HG02884 (cell line): Measurements from ENCODE around the gene SAMD4A.
"Not testable (repeated sequence)": the region's sequence is repeated elsewhere in the genome, so short reads cannot be mapped to it uniquely, and the experiment has no call there.

Experiments used
- ATAC-seq: cut with Tn5 transposase; IDR thresholded peaks from one replicate; pipeline ENCODE4 v1.9.1; 2021; ENCODE audit warnings: mild to moderate bottlenecking, moderate library complexity; ENCODE audit not compliant: unreplicated experiment

SAMD4A gene

DNA sequence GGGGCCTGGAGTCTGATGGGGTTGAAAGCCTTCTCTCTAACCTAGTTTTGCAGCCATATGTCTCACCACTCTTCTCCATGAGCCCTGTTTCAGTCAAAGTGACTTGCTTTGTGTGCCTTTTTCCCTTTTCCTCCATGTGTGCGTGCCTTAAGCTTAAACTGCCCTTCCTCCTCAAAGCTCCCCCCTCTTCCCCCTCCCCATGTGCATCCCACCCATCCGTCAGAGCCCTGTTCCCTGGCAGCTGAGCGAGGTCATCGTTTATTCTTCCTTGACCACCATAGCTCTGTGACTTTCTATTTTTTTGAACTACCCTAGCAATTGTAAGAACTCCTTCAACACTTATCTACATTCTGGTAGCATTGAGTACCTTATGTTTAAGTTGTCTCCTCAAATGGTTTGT is 24.9 kb downstream of the SAMD4A start:
- no peak for ATAC-seq

DNA sequence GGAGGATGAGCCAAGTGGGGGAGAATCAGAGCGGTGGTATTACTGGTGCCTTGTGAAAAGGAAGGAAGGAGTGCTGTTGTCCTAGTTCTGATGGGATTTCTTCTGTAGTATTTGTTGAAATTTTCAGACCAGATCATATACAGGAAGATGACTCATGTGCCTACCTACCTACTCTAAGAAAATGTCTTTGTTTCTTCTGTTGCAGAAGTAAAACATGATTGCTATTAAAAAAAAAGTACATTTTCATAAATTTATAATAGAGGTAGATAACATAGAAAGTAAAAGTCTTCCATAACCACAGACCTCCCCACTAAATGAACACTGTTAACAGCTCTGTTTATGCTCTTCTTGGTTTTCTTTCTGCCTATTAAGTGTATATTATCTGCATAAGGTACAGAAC is 26.9 kb downstream of the SAMD4A start:
- no peak for ATAC-seq

DNA sequence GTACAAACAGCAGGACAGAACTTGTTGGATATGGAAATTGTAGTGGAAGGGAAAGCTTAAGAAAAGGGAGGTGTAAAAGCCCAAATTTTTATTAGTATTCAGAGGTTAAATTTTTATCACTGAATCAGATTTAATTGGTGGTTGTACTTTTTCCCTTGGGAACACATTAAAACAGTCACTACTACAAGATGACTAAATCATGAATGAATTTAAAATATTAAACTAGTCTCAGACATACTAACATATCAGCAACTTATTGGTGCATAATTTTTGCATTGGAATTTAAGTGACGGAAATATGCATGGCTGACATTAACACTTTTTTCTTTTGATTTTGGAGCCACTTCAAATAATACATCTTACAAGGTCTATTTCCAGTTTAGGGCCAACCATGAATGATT is 27.6 kb downstream of the SAMD4A start:
- no peak for ATAC-seq

DNA sequence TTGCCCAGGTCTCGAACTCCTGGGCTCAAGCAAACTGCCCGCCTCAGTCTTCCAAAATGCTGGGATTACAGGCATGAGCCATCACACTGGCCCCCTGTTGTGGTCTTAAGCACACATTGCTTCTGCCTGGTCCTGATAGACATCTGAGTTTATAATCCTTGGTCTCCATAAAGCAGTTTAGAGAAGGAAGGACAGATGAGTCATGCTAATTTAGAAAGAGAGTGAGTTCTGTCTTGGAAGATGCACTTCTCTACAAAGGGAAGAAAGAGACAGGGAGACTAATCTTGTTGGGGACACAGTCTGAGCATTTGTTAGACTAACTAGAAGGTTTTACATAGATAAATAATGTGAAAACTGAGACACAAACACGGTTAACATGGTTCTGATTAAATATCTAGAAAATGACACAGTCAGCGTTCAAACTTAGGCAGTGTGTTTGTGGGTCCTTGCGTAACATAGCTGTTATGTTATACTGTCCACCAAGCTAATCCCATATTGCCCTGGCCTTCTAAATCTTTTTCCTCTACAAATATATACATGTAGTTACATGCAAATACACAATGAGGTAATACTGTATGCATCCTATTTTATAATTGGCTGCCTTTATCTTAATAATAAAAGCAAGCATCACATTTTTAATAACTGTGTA is 31.0 kb downstream of the SAMD4A start:
- no peak for ATAC-seq

DNA sequence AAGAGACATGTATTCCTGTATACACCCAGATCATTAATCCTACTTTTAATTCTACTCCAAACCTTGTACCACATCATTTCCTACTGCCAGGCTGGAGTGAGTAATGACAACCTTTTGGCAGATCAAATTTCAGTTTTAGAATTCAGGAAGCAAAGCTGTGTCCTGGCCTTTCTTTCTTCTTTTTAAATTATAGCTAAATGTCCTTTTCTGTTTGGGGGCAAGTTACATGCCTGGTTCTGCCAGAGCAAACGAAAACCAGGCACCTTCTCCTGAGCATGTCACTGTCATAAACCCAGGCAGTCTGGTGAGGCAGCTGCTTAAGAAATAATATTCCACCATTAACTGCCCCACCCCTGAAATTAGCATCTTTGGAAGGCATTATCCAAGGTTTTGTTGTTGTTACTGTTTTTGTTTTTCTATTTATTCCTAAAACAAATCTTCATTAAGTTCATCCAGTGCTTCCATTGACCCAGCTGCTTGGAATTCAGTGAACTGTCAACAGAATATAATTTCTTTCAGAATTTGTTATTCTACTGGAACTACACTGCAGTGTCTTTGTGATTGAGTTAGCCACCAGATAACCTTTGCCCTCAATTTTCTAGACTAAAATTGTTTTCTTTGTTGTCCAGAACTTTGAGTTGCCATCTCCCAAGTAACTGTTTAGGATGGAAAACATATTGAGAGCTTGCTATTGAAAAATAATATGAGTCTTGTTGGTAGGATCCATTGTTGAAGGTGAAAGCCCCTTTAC is 33.2 kb downstream of the SAMD4A start:
- no peak for ATAC-seq

DNA sequence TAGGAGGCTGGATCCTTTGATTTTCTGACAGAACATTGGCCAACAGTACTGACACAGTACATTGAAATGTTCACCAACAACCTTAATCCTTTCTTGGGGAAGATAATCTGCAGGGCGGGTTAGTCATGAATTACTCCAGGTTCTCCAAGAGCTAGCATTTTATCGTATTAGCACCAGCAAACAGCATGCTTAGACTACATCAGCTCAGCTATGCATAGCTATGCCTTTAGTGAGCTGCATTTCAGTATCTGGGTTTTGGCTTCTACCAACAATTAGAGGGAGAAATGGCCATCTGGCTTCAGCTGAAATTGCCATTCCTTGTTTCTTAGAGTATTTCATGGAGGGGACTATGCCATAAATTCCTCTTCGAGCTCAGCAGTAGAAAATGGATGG is 33.8 kb downstream of the SAMD4A start:
- no peak for ATAC-seq

DNA sequence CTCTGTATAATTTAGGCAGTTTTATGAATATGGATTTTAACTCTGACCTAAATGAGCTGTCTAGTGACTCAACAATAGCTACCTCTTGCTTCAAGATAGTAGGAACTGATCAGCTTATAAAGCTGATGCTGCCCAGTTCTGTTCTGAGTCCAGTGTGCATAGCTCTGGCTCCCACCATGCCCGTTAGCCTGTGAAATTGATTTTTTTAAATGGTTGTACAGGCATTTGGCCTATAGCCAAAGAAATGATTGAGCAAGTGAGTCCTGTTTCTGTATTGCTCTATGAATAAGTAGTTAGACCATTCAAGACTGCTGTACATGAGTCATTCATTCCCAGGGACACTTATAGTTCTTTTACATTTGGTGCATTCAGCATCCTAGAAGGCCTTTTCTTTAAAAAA is 36.4 kb downstream of the SAMD4A start:
- no peak for ATAC-seq

DNA sequence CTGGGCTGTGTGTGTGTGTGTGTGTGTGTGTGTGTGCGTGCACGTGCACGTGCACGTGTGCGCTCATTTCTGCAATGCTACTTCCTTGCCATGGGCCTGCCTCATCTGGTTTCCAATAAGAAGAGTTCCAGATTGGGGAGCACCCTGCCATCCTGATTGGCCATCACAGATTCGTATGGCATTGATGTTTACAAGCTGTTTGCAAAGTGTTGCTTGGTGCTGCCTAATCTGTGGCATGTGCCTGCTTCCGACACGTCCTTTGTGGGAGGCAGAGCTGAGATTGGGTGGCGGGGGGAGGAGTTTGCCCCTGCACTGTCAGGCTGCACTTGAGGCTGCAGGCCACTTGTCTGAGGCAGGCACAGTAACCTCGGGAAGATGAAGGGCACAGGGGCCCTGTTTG is 39.2 kb downstream of the SAMD4A start:
- ATAC-seq = no peak

DNA sequence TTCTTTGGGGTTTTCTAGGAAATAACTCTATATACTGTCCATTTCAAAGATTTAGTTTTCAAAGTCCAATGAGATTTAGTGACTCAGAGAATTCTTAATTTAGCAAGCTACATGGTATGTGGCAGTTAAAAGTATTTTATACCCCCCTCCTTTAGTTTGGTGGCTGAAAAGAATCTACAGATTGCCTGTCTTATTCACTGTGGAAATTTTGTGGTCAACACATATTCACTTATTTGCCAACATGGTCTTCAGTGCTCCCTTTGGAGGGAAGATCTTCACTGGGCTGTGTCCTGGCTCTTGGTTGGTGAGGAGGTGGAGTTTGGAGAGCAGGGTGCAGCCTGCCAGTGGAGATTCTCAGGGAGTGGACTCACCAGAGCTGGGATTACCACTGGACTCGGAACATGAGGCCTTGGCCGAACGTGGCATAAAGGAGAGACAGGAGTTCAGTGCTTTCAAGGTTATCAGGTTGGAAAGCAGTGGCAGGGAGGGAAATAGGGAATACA is 39.8 kb downstream of the SAMD4A start:
- ATAC-seq = no peak

DNA sequence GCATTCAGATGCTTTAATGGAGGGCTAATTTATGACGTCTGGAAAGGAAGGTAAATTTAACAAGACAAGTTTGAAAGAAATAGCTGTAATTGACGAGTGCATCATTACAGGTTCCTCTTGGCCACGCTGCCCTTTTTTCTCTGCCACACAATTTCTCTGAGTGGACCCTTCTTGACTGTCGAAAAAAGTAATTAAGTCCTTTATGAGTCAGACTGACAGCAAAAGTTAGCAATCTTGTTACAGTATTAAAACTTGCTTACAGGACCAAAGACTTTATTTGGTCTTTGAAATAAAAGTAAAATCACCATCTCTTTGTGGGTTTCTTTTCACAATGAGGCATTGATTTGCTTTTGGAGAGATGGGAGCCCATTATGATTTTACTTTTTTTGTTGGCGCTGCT is 42.6 kb downstream of the SAMD4A start:
- ATAC-seq = no peak

DNA sequence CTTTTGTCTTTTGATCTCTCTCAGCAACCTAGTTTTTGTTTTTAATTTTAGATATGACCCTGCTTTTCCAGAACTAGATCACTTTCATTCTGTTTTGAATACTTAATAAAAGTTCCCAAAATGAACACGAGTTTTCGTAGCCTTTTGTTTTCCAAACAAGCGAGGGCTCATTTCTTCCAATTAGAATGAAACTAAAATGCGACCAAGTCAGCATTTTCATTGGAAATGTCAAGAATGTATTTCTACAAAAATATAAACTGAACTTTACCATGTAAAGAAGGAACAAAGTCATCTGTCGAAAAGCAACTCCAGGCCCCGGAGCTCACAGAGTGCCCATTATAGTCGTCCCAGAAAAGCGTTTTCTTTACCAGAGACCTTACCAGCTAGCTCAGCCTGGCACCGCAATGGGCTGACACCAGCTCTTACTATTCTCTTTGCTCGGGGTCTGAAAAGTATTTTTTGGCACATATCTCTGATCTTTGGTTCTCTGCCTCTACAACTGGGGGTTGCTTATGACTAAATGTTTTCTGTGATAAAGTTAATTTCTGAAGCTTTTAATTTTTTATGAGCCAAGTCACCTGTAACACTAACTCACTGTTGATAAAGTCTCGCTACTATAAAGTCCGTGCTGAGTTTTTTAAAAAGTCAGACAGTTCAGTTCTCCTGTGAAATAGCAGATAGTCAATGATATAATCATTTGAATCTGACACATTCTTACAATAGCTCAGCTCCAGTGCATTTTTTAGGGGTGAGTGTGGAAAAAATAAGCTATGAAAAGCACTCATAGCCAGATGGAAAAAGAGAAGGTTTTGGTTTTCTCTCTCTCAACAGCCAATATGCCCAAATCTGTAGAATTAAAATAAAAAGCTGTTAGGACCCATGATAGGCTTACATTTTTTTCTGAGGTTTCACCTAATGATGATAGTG is 43.4 kb downstream of the SAMD4A start:
- no peak for ATAC-seq

DNA sequence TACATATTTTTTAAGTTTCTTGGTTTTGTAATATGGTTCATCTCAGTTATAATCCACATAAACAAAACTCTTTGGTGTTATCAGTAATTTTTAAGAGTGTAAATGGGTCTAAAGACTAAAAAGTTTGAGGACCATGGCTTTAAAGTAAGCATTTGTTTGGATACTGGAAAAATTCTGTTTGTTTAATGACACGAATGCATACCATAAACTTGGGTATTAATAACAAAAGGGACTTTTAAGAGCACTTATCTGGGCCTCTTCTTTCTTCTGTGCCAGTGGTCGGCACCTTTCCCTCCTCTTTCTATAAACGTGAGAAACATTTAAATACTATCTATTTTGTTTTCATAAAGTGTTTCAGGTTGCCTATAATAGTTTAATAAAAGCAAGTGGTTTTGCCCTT is 47.4 kb downstream of the SAMD4A start:
- ATAC-seq = no peak

DNA sequence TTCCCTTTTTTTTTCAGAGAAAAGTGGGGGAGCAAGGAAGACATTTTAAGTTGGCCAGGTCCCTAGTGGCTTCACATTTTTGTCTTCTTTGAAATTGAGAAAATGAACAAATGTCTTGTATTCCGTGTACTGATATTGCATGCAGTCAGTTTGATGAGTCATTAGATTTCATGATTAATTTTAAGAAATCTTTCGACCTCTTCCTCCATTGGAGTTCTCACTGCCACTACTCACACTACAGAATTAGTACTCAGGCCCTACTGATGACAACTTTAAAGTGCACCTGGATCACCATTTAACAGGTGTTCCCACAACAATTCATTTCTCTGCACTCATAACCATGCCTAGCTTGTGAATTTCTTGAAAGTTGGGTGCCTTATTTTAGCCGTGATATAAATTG is 50.5 kb downstream of the SAMD4A start:
- ATAC-seq = no peak

DNA sequence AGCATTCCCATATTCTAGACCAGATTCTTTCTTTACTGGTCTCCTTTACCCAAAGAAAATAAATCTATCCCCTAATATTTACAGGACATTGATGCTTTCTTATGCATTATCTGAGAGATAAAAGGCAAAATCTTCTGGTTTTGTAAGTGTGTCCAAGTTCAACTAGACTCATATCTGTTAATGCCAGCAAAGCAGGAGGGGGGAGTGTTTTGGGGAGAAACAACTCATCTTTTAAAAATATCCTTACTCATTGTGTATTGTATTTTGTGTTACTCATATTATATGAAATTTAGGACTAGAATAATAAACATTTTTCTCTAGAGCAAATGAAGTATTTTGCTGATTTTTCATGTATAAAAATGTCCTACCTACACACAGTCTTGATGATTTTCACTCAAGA is 54.8 kb downstream of the SAMD4A start:
- no peak for ATAC-seq

DNA sequence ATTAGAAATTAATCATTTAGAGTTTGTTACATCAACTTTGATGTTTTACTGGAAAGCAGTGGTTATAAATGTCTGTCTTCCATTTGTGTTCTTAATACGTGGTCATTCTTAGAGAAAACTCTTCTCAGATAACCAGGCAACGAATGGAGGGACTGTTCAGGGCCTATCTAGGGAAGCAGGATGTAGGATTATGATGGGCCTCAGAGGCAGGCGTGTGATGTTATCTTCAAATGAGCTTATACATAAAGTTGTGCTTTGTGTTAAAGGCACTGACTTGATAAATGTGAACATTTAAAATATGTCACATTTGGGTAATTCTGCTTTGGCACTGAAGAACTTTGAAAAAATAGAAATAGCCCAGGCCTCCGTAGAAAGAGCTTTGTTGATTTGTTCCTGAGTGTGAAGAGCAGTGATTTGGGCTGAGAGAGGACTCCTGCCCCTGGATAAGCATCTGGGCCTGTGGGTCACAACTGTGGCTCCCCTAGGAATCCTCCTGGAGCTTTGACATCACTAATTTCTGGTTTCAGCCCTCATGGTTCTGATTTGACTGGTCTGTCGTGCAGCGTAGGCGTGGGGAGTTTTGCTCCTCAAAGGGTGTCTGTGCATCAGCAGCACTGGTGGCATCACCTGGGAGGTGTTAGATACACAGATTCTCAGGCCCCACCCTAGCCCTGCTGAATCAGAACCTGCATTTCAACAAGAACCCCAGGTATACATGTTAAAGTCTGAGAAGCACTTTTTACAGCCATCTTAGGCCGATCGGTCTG is 55.4 kb downstream of the SAMD4A start:
- peak; percentile 96 for ATAC-seq

DNA sequence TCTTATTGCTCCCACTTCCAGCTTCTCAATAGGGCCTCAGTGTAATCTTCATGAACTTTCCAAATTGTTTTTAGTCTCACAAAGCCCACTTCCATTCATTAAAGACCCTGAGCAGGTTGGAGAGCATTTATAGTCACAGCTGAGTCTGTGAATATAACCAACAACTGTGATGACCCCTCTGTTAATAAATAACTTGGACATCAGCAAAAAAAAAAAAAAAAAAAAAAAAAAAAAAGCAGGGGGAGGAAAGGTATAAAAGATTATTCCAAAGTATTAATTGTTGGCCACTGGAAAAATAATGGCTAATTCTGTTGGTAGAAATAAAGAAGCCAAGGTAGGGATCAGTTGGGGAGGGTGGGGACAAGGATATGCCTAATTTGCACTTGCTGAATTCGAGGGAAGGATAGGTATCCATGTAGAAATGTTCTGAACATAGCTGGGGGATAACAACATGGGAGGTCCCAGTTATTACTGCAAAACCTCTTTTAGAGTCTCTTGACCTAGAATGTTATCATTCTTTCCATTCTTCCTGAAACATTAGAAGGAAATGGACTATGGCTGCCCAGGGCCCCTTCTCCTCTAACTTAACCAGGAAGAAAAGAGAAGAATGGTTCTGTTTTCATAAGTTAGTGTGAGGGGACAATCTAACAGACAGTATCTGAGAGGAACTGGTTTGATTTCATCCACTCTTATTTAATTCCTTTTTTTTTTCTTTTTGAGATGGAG is 56.5 kb downstream of the SAMD4A start:
- ATAC-seq = no peak

DNA sequence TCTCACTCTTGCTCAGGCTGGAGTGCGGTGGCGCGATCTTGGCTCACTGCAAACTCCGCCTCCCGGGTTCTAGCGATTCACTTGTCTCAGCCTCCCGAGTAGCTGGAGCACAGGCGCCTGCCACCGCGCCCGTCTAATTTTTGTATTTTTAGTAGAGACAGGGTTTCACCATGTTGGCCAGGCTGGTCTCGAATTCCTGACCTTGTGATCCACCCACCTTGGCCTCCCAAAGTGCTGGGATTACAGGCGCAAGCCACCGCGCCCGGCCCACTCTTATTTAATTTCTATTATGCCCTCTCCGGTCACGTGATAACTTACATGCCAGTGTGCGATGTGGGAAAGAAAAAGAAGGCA is 57.1 kb downstream of the SAMD4A start:
- not testable (repeated sequence) for ATAC-seq

DNA sequence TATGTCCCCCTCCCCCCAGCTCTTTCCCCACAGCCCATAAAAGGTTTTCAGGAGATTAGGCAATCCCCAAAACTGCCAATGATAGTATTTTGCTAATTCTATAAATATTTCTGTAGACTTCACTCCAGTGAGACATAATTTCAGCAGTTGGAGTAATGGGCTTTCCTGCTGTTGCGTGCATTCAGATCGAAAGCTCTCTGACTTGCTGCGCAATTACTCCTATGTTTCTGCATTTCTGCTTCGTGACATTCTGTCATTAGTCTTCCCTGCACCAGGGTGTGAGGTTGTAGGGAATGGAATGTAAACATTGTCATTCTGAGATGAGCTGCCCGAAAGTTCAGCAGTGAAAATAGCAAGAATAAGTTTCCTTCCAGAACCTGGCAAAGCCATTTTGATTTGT is 58.2 kb downstream of the SAMD4A start:
- no peak for ATAC-seq

DNA sequence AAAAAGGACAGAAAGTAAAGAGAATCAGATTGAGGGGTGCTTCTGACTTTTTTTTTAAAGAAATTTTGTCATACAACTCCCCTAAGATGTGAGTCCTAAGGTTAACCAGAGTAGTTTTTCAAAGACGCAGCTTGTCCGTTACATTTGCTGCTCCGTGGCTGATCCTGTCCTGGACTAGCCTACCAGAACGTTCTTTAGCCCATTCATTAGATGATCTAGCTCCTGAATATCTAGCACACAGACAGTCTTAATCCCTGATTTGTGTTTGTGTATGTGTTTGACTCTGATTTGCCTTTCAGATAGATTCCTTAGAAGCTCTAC is 60.3 kb downstream of the SAMD4A start:
- ATAC-seq = no peak
